Measurements from ENCODE around the gene MEIKIN. TPM values are rescaled to one million over a fixed set of nuclear protein-coding genes. Genes with fewer than 3 reads are reported as not detected.
"Not testable (repeated sequence)": the region's sequence is repeated elsewhere in the genome, so short reads cannot be mapped to it uniquely, and the experiment has no call there.

Gene MEIKIN
- total and polyA plus RNA-seq, 2 of the 13 experiments (the other 11 are each of a cell fraction or from before 2014, with no cell fraction given), result not detected

DNA sequence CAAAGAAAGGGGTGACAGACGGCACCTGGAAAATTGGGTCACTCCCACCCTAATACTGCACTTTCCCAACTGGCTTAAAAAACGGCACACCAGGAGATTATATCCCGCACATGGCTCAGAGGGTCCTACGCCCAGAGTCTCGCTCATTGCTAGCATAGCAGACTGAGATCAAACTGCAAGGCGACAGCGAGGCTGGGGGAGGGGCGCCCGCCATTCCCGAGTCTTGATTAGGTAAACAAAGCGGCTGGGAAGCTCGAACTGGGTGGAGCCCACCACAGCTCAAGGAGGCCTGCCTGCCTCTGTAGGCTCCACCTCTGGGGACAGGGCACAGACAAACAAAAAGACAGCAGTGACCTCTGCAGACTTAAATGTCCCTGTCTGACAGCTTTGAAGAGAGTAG lies 74.2 kb downstream of the MEIKIN start:
- H3K36me3 ChIP-seq (replicated peaks in 1 of 2; ENCODE audit: control insufficient read depth in 1 of 2, insufficient read depth in 2 of 2, low read length in 2 of 2); H3K27ac ChIP-seq (ENCODE audit: extremely low read length, insufficient read depth, low read length); H3K9ac ChIP-seq (ENCODE audit: insufficient read depth, low read depth, low read length); H4K20me1 ChIP-seq (ENCODE audit: insufficient read depth, low read length); H3K27me3 ChIP-seq (ENCODE audit: control insufficient read depth in 1 of 2, insufficient read depth in 2 of 2, low read length in 2 of 2); H3K4me3 ChIP-seq (replicated peaks in 1 of 3; ENCODE audit: insufficient read depth in 1 of 3, low read depth in 2 of 3, low read length in 3 of 3); H3K4me1 ChIP-seq (ENCODE audit: insufficient read depth, low read length); in situ Hi-C loops (cut with HindIII; ENCODE audit: extremely low pct_ligation_motif_present, low pct_unique_long_range_greater_than_20kb); CTCF ChIA-PET (ENCODE audit: low intra/inter-chr PET ratio, low total read pairs); BruUV-seq (replicated peaks); FAIRE-seq; H3K9me3 ChIP-seq (ENCODE audit: low read length); DNase-seq (ENCODE audit: low spot score); POLR2A ChIA-PET; intact Hi-C loops (cut with micrococcal nuclease; ENCODE audit: unreplicated experiment); H3K79me2 ChIP-seq (ENCODE audit: insufficient read depth, low read length); ATAC-seq; H3K4me2 ChIP-seq (ENCODE audit: low read depth, low read length); H2AFZ ChIP-seq (ENCODE audit: low read length): not testable (repeated sequence)
- WGBS (ENCODE audit: low lambda C conversion rate), result 12% methylated on average over 5 of the region's 12 CpGs

DNA sequence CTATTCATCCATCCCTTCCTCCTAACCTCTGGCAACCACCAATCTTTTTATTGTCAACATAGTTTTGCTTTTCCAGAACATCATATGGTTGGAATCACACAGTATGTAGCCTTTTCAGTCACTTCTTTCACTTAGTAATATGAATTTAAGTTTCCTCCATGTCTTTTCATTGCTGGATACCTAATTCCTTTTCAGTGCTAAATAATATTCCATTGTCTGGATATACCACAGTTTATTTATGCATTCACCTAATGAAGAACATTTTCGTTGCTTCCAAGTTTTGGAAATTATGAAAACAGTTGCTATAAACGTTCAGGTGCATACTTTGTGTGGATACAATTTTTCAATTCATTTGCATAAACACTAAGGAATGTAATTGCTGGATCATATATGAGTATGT lies 77.9 kb downstream of the MEIKIN start:
- Histone ChIP-seq H3K9ac (ENCODE audit: insufficient read depth, low read depth, low read length) (no peak overlapping the region), H3K4me1 (ENCODE audit: insufficient read depth, low read length) (no peaks in the 10 kb centered on the region), H3K4me3 (replicated peaks in 1 of 3; ENCODE audit: insufficient read depth in 1 of 3, low read depth in 2 of 3, low read length in 3 of 3) (no peak overlapping the region), H4K20me1 (ENCODE audit: insufficient read depth, low read length) (no peaks in the 10 kb centered on the region), H3K27ac (ENCODE audit: extremely low read length, insufficient read depth, low read length) (no peak overlapping the region), H3K4me2 (ENCODE audit: low read depth, low read length) (no peak overlapping the region), H3K79me2 (ENCODE audit: insufficient read depth, low read length) (no peaks in the 10 kb centered on the region), H3K9me3 (ENCODE audit: low read length) (peaks cover 31% of the 10 kb centered on the region), H3K27me3 (ENCODE audit: control insufficient read depth in 1 of 2, insufficient read depth in 2 of 2, low read length in 2 of 2) (no peaks in the 10 kb centered on the region; a peak in 1 of 5 replicates), H3K36me3 (replicated peaks in 1 of 2; ENCODE audit: control insufficient read depth in 1 of 2, insufficient read depth in 2 of 2, low read length in 2 of 2) (no peaks in the 10 kb centered on the region), H2AFZ (ENCODE audit: low read length) (no peak overlapping the region)
- no peak for TF ChIP-seq HMGA1 (CRISPR knock-in tag; conservative IDR thresholded peaks at IDR 0.05)
- no peak for TF ChIP-seq TFE3 (CRISPR knock-in tag; IDR thresholded peaks at IDR 0.05)
- no peak for TF ChIP-seq SIX1 (CRISPR knock-in tag; IDR thresholded peaks at IDR 0.05; ENCODE audit: borderline replicate concordance)
- TF ChIP-seq NFYB (CRISPR knock-in tag; IDR thresholded peaks at IDR 0.05), result no peak
- TF ChIP-seq ZBTB14 (CRISPR knock-in tag; IDR thresholded peaks at IDR 0.05), result no peak
- TF ChIP-seq ZNF17 (CRISPR knock-in tag; IDR thresholded peaks at IDR 0.05), result no peak
- TF ChIP-seq NR3C1 (CRISPR knock-in tag; IDR thresholded peaks at IDR 0.05), result no peak
- ChIA-PET POLR2A (no interaction called here), CTCF (ENCODE audit: low intra/inter-chr PET ratio, low total read pairs) (no interaction called here)
- BruUV-seq (replicated peaks), result no TSS peak
- 0% methylated on average over 2 of the region's 2 CpGs for WGBS (ENCODE audit: low lambda C conversion rate)
- FAIRE-seq (no peak), DNase-seq (ENCODE audit: low spot score) (no peak), ATAC-seq (no peak)
- in situ Hi-C loops (cut with HindIII; ENCODE audit: extremely low pct_ligation_motif_present, low pct_unique_long_range_greater_than_20kb), result no loop called here
- intact Hi-C loops (cut with micrococcal nuclease; ENCODE audit: unreplicated experiment), result no loop called here
